Measurements from ENCODE around the gene ABHD14A.

ABHD14A gene

GRCh38 chr3:51997172-51997571 is 22.3 kb downstream of the ABHD14A start:
- no peak for DNase-seq (ENCODE audit: low spot score)

- DNase-seq (ENCODE audit: low spot score), result no peak
Observed at GRCh38 chr3:51997935-51998596, 23.2 kb downstream of the ABHD14A start.

GRCh38 chr3:51998774-51999173 is 23.9 kb downstream of the ABHD14A start:
- no peak for DNase-seq (ENCODE audit: low spot score)

- no peak for DNase-seq (ENCODE audit: low spot score)
Observed at GRCh38 chr3:51999846-52000245, 25.0 kb downstream of the ABHD14A start.

- DNase-seq (ENCODE audit: low spot score), result peak; percentile 95
Observed at GRCh38 chr3:52001443-52001974, 26.6 kb downstream of the ABHD14A start.

GRCh38 chr3:52002748-52003147 is 27.9 kb downstream of the ABHD14A start:
- no peak for DNase-seq (ENCODE audit: low spot score)

GRCh38 chr3:52004163-52004787 is 29.4 kb downstream of the ABHD14A start:
- DNase-seq (ENCODE audit: low spot score), result no peak

- DNase-seq (ENCODE audit: low spot score), result no peak
Observed at GRCh38 chr3:52004906-52005395, 30.1 kb downstream of the ABHD14A start.

- no peak for DNase-seq (ENCODE audit: low spot score)
Observed at GRCh38 chr3:52005571-52005986, 30.7 kb downstream of the ABHD14A start.

GRCh38 chr3:52006017-52006819 is 31.4 kb downstream of the ABHD14A start:
- no peak for DNase-seq (ENCODE audit: low spot score)

GRCh38 chr3:52006820-52007133 is 31.9 kb downstream of the ABHD14A start:
- no peak for DNase-seq (ENCODE audit: low spot score)

GRCh38 chr3:52007291-52007690 is 32.4 kb downstream of the ABHD14A start:
- DNase-seq (ENCODE audit: low spot score), result no peak

- no peak for DNase-seq (ENCODE audit: low spot score)
Observed at GRCh38 chr3:52010431-52010830, 35.6 kb downstream of the ABHD14A start.

- no peak for DNase-seq (ENCODE audit: low spot score)
Observed at GRCh38 chr3:52012699-52013098, 37.8 kb downstream of the ABHD14A start.

- DNase-seq (ENCODE audit: low spot score), result no peak
Observed at GRCh38 chr3:52013802-52014598, 39.1 kb downstream of the ABHD14A start.

GRCh38 chr3:52014613-52015012 is 39.7 kb downstream of the ABHD14A start:
- DNase-seq (ENCODE audit: low spot score), result no peak

GRCh38 chr3:52015438-52016228 is 40.8 kb downstream of the ABHD14A start:
- no peak for DNase-seq (ENCODE audit: low spot score)

- no peak for DNase-seq (ENCODE audit: low spot score)
Observed at GRCh38 chr3:52017586-52017985, 42.7 kb downstream of the ABHD14A start.

GRCh38 chr3:52018319-52019000 is 43.6 kb downstream of the ABHD14A start:
- no peak for DNase-seq (ENCODE audit: low spot score)

GRCh38 chr3:52019352-52020080 is 44.7 kb downstream of the ABHD14A start:
- DNase-seq (ENCODE audit: low spot score), result no peak

All from germinal center (tissue), 1 donor.